Measurements from ENCODE around the gene MCRIP1. TPM values are rescaled to one million over a fixed set of nuclear protein-coding genes. Genes with fewer than 3 reads are reported as not detected.

Gene MCRIP1
- total RNA-seq, 1 donor from 2014 or later: 133 TPM

DNA sequence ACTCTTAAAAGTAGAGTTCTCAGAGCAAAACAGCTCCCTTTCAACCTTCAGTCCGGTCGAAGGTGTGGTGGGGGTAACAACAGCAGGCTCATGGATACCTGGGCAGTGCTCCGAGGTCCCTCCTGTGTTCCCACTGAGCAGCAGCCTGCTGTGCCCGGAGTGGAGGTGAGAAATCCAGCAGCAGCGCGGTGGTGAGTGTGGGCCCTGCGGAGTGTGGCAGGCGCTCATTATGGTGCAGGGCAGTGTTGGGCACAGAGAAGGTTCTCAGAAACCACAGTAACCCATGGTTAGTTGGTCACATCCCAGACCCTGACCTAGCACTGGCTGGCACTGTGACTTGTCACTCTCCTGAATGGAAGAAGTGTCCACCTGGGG is 32.3 kb upstream of the MCRIP1 start:
- Mint-ChIP-seq H3K27ac (ENCODE audit: unreplicated experiment) (peak overlapping the region; percentile 74), H3K36me3 (ENCODE audit: low read depth) (peaks cover 6% of the 10 kb centered on the region), H3K4me1 (ENCODE audit: low read depth) (peaks cover 75% of the 10 kb centered on the region), H3K4me3 (ENCODE audit: unreplicated experiment) (no peak overlapping the region), H3K9me3 (ENCODE audit: low read depth) (no peaks in the 10 kb centered on the region), H3K27me3 (ENCODE audit: low read depth) (no peaks in the 10 kb centered on the region)
- TF ChIP-seq, protein P1, sequence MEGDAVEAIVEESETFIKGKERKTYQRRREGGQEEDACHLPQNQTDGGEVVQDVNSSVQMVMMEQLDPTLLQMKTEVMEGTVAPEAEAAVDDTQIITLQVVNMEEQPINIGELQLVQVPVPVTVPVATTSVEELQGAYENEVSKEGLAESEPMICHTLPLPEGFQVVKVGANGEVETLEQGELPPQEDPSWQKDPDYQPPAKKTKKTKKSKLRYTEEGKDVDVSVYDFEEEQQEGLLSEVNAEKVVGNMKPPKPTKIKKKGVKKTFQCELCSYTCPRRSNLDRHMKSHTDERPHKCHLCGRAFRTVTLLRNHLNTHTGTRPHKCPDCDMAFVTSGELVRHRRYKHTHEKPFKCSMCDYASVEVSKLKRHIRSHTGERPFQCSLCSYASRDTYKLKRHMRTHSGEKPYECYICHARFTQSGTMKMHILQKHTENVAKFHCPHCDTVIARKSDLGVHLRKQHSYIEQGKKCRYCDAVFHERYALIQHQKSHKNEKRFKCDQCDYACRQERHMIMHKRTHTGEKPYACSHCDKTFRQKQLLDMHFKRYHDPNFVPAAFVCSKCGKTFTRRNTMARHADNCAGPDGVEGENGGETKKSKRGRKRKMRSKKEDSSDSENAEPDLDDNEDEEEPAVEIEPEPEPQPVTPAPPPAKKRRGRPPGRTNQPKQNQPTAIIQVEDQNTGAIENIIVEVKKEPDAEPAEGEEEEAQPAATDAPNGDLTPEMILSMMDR (IDR thresholded peaks at IDR 0.05): no peak
- DNase-seq (ENCODE audit: low spot score): no peak

DNA sequence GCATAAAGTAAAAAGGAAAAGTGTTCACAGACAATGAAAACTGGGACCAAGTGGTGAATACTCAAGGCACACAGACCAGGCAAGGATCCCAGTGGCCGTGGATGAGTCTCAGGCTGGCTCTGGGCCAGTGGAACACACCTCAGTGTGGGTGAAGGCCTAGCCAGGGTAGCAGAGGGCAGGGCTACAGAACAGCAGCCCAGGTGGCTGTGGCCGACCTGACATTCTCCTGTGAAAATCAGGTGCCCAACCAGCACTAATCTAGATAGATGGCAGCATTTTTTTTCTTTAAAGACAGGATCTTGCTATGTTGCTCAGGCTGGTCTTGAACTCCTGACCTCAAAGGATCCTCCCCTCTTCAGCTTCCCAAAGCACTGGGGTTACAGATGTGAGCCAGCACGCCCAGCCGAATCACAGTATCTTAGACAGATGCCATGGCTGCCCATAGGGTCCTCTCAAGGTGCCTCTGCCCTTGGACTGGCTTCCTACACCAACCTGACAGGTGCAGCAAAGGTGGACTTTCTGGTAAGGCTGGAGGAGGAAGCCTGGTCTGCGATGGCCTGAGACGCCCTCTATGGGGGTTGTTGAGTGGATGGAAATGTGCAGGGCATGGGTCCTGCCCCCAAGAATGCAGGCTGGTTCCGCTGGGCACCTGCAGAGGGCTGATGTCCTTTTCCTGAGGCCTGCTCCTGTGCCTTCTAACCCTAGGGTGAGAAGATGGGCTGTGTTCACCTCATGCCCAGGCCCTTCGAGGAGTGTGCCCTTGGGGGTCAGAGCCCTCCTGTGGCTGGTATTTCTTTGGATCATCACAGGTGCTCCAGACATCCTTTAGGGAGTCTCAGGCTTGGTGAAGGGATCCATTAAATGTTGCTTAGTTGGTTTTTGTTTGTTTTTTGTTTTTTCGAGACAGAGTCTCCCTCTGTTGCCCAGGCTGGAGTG is 31.0 kb upstream of the MCRIP1 start:
- Mint-ChIP-seq H3K27me3 (ENCODE audit: low read depth) (no peaks in the 10 kb centered on the region), H3K4me3 (ENCODE audit: unreplicated experiment) (no peak overlapping the region), H3K36me3 (ENCODE audit: low read depth) (peaks cover 7% of the 10 kb centered on the region), H3K27ac (ENCODE audit: unreplicated experiment) (peak overlapping the region; percentile 91), H3K9me3 (ENCODE audit: low read depth) (no peaks in the 10 kb centered on the region), H3K4me1 (ENCODE audit: low read depth) (peaks cover 71% of the 10 kb centered on the region)
- no peak for DNase-seq (ENCODE audit: low spot score)
- TF ChIP-seq, protein P1 (IDR thresholded peaks at IDR 0.05): no peak

DNA sequence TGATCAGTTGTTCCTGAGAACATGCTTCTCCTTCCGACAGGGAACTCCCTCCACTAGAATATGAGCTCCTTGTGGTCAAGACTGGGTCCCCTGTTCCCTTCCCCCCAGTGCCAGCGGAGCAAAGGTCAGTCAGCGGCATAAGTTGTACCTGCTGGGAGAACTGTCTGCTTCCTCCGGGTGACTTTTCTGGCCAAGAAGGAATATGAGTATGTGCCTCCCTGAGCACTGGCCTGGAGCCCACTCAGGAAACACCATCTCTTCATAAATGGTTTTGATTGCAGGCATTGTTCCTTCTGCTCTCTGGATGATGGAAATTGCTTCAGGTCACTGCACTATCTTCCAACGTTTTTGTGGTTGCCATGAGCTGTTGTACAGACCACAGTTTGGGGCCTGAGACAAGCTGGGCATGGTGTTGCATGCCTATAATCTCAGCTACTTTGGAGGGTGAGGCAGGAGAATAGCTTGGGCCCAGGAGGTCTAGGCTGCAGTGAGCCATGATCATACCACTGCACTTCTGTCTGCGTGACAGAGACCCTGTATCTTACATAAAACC is 30.1 kb upstream of the MCRIP1 start:
- no peak for DNase-seq (ENCODE audit: low spot score)
- H3K27ac Mint-ChIP-seq (ENCODE audit: unreplicated experiment): peak overlapping the region; percentile 91

DNA sequence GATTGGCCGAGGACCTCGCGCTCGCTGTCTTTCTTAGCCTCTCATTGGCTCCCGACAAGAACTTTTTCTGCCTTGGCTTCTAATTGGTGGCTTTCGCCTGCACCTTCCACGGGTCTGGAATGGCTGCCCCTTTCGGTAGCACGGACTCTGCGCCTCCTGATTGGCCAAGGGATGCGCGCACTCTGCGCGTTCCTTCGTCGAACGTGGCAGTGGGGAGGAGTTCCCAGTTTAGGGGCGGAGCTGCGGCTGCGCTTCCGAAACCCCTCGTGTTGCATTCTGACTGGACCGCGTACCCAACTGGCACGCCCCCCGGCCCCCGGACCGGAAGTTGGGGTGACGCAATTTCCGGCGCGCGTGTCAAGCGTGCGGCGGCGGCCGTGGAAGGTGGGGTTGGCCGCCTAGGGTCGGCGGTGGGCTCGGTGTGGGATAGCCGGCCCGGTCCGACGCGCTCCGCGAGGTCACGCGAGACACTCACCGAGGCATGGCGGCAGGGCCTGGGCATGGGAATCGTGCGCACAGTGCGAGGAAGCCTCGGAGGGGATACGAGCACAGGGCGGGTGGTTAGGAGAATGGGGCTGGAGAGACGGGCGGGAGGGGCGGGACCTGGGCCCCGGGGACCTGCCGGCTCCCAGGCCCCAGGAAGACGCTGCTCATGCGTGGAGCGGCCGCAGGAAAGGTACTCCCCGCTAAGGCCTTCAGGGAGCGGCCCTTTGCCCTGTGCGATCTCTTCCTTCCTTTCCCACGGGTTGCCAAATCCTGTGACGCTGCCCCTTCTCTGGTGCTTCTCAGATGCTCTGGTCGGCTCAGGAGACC is 27.9 kb upstream of the MCRIP1 start:
- H3K27me3 Mint-ChIP-seq (ENCODE audit: low read depth): no peaks in the 10 kb centered on the region
- peak overlapping the region; percentile 93 for H3K4me3 Mint-ChIP-seq (ENCODE audit: unreplicated experiment)
- H3K9me3 Mint-ChIP-seq (ENCODE audit: low read depth): no peaks in the 10 kb centered on the region
- peaks cover 7% of the 10 kb centered on the region for H3K36me3 Mint-ChIP-seq (ENCODE audit: low read depth)
- peak; percentile 100 for DNase-seq (ENCODE audit: low spot score)
- peak overlapping the region; percentile 98 for H3K27ac Mint-ChIP-seq (ENCODE audit: unreplicated experiment)
- TF ChIP-seq, protein P1 (IDR thresholded peaks at IDR 0.05): no peak
- H3K4me1 Mint-ChIP-seq (ENCODE audit: low read depth): peaks cover 69% of the 10 kb centered on the region

More for the DNA sequence above, 30.1 kb upstream of the MCRIP1 start:
- no peaks in the 10 kb centered on the region for H3K27me3 Mint-ChIP-seq (ENCODE audit: low read depth)
- no peaks in the 10 kb centered on the region for H3K9me3 Mint-ChIP-seq (ENCODE audit: low read depth)
- TF ChIP-seq, protein P1 (IDR thresholded peaks at IDR 0.05): no peak
- peak overlapping the region; percentile 67 for H3K4me3 Mint-ChIP-seq (ENCODE audit: unreplicated experiment)
- peaks cover 7% of the 10 kb centered on the region for H3K36me3 Mint-ChIP-seq (ENCODE audit: low read depth)
- H3K4me1 Mint-ChIP-seq (ENCODE audit: low read depth): peaks cover 71% of the 10 kb centered on the region

All from chondrocyte (in vitro differentiated cells).